ENCODE measurements around the gene IER2.

IER2 gene

DNA sequence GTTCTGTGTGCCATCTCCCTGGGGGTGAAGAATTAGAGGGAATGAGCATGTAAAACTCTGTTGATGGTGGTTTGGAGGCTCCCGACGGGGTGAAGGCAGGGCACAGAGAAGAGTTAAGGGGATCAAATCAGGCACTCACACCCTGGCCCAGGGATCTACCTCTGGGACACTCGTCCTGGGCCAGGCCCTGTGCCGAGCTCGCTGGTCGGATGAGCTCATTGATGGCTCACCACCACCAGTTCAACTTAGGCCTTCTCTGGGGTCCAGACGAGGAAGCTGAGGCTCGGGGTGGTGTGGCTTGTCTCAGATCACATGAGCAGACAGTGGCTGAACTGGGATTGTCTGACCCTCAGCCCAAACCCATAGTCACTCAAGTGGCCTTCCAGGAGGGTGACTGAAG, 30.6 kb upstream of the IER2 start:
- DNase-seq, result no peak

DNA sequence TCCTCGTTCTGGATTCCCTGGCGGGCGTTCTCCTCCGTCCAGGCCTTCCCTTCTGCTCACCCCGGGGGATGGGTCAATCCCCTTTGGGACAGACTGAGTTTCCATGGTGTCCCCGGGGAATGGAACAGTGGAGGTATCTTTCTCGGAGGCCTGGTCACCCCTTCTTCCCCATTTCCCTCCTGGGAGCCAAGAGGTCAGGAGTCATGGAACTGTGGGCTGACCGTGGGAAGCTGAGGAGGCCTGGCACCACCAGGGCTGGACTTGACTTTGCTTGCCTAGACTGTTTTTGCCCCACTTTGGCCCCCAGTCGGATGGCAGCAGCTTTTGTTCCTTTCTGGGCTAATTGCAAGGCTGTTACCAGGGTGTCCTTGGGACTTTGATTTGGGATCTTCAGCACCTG, 30.2 kb upstream of the IER2 start:
- no peak for DNase-seq

DNA sequence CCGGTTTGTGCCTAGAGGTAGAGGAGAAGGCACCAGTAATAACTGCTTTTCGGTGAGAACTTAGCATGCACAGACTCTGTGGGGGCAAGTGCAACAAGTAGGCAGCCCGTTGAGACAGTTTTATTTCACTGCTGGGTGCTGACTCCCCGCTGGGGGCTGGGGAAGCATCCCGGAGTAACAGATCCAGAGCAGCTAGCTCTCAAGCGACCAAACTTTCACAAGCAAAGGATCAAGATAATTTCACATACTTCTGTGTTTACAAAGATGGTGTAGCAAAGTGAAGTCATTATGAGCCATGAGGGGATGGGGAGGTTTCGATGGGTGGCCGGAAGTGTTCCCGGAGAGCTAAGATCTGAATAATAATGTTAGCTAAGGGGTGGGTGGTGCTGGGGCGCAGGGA, 29.4 kb upstream of the IER2 start:
- no peak for DNase-seq

DNA sequence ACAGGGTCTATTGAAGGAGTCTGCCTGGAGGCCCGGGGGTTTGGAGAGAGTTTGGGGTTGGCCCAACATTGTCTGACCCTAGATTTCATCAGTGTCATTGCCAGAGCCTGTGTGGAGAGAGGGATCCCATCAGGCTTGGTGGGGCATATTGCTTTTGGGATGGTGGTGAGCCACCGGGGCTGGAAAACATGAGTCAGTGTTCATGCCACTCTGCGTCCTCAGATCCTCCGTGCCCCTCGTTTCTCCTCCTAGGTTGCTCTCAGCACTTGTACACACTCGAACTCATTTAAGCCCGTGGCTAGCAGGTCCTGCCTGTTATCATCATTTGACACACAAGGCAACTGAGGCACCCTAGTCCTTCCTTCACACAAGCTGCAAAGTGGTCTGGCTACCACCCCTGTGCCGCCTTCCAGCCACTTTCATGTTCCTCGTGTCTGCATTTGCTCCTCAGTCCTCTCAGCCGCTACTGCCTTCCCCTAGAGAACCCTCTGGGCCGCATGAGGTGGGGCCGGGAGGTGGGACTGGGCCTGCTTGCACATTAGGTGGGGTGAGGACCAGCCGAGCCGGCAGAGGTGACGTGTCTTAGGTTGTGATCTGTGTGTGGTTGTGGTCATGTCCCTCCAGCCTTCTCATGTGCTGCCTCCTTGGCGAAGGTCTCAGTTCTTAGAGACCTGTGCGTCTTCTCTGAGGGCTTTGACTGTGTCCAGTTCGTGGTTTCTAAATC, 28.5 kb upstream of the IER2 start:
- DNase-seq, result no peak

DNA sequence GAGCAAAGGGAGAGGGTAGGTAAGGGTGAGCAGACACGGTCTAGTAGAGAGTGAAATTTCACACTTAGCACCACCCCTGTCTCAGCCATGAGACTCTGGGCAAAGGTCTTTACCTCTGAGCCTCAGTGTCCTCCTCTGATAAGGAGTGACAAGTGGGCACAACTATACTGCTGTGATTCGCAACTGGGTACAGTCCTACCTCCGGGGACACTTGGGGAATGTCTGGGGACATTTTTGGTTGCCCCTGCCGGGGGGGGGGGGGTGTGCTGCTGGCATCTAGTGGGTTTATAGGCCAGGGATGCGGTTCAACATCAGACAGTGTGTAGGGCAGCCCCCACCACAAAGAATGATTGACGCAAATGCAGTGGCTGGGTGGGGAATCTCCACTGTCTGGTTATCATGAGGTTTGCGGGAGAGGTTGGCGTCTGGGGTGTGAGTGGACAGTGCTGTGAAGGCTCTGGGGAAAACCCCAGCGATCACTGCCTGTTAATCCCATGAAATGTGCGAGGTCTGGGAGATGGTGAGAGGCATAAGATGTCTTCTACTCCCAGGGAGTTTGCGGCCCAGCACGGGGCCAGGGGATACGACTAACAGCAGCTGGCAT, 27.8 kb upstream of the IER2 start:
- no peak for DNase-seq

DNA sequence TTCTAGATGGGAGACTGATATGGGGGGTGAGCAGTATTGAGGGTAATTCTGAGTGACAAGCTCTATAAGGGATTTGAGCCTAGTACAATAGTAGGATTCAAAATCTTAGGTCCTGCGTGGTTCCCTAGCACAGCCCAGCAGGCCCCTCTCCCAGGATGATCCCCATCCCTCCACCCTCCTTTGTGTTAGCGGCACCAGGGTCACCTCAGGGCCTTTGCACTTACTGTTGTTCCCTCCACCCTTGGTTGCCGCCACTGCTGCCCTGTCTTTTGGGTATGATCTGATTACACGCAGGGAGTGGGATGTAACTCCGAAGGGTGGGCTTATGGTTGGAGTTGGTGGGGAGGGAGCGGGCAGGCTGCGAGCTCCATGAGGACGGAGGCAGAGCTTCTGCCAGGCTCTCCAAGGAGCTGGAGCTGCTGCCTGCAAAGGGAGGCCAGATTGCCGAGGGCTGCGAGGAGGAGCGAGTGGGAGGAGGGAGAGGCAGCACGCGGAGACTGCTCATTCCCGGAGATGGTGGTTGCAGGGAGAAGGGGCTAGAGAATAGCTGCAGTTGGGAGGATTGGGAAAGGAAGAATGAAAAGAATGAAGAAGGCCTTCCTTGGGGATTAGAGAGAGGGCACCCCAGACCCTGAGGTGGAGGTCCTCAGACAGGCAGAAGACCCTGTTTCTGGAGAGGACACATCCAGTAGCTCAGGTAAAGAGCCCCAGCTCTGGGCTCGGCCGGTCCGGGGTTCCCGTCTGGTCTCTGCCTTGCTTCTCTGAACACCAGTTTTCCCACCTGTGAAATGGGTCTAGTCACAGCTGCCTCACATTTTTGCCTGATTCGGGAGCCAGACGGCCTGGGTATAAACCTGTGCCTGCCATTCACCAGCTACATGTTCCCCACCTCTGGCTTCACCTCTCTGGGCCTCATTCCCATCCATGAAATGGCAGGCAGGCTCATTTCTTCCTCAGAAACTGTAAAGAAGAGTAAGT, 26.9 kb upstream of the IER2 start:
- no peak for DNase-seq

DNA sequence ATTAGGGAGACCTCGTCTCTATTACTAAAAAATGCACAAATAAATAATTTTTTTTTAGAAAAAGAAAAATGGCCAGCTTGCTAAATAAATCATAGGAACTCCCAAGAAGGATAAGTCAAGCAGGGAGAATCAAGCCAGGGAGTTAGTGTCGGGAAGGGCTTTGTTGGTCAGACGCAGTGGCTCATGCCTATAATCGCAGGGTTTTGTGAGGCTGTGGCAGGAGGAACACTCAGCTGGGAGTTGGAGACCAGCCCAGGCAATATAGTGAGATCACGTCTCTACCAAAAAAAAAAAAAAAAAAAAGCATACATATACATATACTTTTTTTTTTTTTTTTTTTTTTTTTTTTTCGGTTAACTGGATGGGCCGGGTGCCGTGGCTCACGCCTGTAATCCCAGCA, 23.2 kb upstream of the IER2 start:
- no peak for DNase-seq

DNA sequence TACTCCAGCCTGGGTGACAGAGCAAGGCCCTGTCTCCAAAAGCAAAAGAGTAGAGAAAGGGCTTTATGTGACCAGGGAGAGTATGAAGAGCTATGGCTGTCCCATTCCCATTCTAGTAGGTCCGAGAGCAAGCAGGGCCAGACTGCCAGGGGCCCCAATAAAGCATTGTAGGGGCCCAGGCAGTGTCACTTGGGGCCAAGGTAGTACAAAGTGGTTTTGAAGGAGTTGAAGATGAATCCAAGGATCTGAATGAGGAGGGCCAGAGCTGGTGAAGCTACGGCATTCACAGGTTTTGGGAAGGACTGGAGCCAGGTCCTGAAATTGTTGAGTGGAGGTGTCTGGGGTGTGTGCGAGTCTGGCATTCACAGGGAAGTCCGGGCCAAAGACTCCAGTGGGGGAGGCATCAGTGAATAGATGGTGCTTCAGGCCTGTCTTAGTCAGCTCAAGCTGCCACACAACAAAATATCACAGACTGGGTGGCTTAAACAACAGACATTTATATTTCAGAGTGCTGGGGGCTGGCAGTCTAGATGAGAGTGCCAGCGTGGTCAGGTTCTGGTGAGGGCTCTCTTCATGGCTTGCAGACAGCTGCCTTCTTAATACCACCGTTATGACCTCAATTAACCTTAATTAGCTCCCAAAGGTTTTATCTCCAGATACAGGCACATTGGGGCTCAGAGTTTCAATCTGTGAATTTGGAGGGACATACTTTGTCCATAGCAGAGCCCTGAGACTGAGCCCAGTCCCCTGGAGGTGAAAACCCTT, 22.2 kb upstream of the IER2 start:
- no peak for DNase-seq

DNA sequence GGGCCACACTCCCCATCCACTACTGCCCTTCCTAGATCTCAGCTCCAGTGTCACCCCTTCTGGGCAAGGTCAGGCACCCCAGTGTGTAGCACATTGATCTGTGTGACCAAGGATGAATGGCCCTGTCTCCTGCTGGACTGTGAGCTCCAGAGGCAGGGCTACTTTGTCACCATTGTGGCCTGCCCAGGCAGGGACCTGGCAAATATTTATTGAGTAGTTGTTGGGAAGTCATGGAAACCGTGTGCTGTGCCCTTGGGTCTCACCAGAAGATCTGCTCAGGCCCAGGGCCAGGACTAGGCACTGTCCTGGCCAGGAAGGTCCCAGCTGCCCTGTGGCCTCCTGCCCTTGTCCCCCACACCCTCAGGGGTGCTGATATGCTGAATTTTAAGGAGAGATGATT, 21.6 kb upstream of the IER2 start:
- no peak for DNase-seq

DNA sequence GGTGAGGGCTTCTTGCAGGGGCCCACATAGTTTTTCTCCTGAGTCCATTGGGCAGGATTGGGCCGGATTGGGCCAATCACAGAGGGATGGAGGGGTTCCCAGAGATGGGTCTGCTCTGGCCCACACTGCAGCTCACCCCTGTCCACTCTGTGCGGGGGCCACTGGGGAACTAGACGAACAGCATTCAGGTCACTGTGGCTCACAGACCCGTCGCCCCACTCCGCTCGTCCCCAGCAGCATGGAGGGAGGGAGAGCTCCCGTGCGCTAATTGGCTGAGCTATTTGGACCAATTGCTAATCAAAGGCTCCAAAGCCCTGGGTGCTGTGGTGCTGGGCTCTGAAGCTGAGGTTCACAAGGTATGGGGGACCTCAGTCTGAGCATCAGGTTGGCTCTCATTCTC, 20.8 kb upstream of the IER2 start:
- no peak for DNase-seq

DNA sequence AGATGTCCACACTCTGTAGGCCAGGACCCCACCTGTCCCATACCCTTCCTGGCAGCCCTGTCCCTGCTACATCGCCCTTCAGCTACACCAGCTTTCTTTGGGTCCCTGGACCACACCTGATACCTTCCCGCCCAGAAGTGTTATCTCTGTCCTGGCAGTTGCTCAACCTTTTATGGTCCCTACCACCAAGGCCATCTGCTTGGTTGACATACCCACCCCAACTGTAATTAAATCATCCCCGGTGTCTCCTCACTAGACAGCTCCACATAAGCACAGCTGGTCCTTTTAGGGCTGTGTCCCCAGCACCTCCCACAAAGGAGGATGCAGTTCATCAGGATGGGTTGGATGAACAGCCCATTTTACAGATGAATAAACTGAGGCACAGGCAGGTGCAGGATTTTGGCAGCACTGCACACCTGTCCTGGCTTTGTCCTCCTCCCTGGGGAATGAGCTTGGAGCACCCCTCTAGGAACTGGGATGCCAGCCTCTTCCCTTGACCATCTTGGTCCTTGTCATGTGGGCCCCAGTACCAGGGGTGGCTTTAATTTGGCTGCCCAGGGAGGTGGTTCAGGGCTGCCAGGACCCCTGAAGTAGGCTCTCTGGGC, 19.2 kb upstream of the IER2 start:
- DNase-seq, result no peak

DNA sequence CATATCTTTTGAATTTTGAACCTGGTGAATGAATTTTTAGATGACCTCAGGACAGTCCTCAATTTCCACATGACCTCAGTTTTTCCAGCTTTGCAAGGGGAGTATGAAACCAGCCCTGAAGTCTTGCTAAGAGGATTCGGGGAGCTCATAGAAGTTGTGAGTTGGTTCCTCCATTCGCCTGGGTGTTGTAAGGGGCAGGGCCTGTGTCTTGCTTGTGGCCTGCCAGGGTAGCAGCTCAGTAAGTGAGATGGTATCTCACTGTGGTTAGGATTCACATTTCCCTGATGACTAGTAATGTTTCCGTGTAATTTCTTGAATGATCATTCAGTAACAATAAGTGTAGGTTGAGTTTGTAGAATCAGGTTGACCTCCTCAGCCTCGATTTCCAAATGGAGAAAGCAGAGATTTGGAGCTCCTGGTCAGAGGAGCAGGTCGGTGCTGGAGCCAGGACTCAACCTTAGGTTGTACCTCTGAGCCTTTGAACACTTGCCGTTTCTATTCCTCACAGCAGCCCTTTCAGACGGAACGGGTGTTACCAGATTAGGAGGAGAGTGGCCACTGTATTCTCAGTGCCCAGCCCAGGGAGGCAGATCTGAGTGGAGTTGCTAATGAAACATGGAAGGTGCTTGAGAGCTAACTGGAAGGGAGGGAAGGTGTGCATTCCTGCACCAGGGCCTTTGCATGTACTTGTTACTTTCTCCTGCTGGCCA, 17.6 kb upstream of the IER2 start:
- DNase-seq, result no peak

DNA sequence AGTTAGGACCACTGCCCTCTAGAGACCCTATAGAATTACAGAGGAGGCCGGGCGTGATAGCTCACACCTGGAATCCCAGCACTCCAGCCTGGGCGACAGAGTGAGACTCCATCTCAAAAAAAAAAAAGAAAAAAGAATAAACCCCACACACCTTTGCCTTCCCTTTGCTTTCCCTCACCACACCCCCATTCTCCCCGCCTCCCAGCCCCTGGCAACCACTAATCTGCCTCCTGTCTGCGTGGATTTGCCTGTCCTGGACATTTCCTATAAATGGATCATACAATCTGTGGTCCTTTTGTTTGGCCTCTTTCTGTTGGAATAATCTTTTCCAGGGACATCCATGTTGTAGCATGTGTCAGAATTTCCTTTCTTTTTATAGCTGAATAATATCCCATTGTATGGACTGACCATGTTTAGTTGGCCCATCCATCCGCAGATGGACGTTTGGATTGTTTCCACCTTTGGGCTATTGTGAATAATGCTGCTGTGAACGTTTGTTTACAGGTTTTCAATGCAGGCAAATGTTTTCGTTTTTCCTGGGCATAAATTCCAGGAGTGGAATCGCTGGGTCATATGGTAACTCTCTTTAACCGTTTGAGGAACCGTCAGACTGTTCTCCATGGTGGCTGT, 16.9 kb upstream of the IER2 start:
- DNase-seq, result no peak

DNA sequence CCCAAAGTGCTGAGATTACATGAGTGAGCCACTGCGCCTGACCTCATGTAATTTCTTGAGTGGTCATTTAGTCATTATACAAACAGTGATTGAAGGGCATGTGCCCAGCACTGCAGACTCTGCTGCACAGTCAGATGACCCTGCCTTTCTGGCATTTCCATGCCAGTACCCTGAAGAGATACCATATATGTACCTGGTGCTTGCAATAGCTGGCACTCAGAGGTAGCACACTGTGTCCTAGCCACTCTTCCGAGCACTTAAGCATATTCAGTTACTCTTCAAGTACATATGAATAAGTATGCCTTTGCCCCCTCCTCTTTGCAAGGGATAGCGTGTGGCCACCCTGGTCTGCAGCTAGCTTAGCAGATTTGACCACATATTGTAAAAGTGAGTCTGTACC, 15.6 kb upstream of the IER2 start:
- no peak for DNase-seq

DNA sequence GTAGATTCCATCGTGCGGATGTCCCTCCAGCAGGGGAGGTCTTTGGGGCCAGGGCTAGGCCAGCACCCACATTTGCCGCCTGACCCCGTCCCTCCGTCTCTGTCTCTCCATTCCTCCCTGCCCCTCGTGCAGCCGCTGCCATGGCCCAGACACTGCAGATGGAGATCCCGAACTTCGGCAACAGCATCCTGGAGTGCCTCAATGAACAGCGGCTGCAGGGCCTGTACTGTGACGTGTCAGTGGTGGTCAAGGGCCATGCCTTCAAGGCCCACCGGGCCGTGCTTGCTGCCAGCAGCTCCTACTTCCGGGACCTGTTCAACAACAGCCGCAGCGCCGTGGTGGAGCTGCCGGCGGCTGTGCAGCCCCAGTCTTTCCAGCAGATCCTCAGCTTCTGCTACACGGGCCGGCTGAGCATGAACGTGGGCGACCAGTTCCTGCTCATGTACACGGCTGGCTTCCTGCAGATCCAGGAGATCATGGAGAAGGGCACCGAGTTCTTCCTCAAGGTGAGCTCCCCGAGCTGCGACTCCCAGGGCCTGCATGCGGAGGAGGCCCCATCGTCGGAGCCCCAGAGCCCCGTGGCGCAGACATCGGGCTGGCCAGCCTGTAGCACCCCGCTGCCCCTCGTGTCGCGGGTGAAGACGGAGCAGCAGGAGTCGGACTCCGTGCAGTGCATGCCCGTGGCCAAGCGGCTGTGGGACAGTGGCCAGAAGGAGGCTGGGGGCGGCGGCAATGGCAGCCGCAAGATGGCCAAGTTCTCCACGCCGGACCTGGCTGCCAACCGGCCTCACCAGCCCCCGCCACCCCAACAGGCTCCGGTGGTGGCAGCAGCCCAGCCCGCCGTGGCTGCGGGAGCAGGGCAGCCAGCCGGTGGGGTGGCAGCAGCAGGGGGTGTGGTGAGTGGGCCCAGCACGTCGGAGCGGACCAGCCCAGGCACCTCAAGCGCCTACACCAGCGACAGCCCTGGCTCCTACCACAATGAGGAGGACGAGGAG, 14.8 kb upstream of the IER2 start:
- DNase-seq, result no peak

DNA sequence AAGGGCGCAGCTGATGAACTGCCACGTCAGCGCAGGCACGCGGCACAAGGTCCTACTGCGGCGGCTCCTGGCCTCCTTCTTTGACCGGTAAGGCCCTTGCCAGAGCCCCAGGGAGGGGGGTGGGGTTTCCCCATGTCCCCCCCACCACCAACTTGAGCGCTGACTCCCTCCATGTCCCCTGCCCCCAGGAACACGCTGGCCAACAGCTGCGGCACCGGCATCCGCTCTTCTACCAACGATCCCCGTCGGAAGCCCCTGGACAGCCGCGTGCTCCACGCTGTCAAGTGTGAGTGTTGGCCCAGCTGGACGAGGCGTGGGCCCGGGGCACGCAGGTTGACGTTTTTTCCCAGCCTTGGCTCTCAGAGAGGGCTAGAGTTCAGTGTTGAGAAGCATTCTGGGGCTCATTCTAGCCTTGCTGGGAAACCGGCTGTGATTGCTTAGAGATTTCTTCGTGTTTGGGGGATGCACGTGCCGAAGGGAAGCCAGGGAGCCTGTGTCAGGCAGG, 12.9 kb upstream of the IER2 start:
- DNase-seq, result no peak

DNA sequence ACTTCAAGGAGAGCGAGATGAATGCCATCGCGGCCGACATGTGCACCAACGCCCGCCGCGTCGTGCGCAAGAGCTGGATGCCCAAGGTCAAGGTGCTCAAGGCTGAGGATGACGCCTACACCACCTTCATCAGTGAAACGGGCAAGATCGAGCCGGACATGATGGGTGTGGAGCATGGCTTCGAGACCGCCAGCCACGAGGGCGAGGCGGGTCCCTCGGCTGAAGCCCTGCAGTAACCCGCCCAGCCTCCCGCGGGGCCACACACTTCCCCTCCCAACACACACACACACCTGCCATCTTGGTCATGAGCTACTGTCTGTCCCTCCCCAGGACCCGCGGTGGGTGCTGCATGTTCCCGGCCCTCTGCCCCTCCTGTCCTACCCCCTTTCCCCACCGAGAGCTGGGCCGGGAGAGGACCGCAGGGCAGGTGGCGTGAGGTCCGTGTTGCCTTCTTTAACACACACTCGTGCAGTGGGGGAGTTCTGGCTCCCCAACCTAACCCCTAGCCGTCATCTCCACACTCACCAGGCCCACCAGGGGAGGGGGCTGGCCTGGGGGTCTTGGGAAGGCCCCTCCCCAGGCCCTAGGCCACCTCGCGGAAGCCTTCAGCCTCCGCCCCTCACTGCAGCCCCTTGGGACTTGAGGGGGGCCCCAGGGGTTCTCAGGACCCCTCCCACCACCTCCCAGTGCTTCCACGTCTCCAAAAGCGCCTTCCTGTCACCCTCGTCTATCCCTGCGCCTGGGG, 11.9 kb upstream of the IER2 start:
- DNase-seq, result no peak

DNA sequence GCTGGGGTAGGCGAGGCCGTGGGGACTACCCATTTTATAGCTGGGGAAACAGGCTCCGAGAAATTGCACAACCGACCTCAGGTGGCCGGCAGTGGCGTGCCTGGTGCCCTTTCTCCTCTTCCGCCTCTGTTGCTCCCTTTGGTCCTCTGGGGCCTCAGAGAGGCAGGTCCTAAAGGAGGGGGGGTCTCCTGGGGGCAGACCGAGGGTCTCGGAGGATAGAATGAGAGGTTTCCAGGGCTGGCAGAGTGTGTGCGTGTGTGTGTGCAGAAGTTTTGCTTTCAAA, 11.4 kb upstream of the IER2 start:
- DNase-seq, result no peak

DNA sequence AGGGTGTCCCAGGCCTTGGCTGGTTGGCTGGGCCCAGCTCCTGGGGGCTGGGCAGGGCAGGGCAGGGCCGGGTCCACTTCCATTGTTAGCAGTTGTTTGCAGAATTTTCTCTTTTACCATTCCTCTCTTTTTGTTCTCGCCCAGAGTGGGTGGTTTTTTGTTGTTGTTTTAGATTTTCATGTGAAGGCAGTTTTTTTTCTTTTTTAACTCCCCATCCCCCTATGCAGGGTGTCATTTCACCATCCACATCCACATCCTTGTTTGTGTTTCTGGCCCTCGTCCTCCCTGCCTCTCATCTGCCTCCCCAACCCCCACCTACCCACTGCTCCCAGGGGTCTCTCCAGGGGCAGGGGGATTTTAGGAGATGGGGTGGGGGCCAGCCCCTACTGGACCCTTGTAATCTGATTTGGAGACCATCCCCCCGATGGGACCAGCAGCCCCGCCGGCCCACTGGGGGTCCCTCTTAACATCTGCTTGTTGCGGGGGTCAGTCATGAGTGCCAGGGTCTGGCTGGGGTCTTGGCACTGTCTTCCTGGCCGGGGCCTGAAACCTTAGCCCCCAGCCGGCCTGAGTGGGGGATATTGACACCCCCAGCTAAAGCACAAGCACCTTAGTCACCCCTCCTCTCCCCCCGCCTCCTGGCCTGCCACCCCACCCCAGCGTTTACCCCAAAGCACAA, 10.4 kb upstream of the IER2 start:
- DNase-seq, result no peak

Data from NCI-H2029 treated with DMSO at 0.1 percent for 48 hours (cell line).